ENCODE results near the gene APC.

GRCh38 chr5:112865128-112865527, 127.4 kb downstream of the APC start:
- TF ChIP-seq CTCF (IDR thresholded peaks at IDR 0.05) (no peak), POLR2A (IDR thresholded peaks at IDR 0.05) (no peak)
